Measurements from ENCODE around the gene TSPAN18. TPM values are rescaled to one million over a fixed set of nuclear protein-coding genes. Genes with fewer than 3 reads are reported as not detected.

The TSPAN18 gene
- total and polyA plus RNA-seq, 2 experiments from 2014 or later, result 6.0 to 10.6 TPM

- ATAC-seq (no peak), DNase-seq (ENCODE audit: low spot score) (no peak)
- Mint-ChIP-seq H3K9me3 (no peaks in the 10 kb centered on the region), H3K4me3 (no peak overlapping the region), H3K27me3 (ENCODE audit: insufficient read depth, low read depth, poor library complexity) (peaks cover 9% of the 10 kb centered on the region), H3K27ac (no peak overlapping the region), H3K36me3 (ENCODE audit: low read depth) (no peaks in the 10 kb centered on the region; the same call in 1 of the 3 replicates), H3K4me1 (peaks cover 63% of the 10 kb centered on the region)
- Histone ChIP-seq H2AFZ (no peak overlapping the region), H3K79me2 (replicated peaks; ENCODE audit: insufficient read depth) (no peaks in the 10 kb centered on the region), H3K36me3 (ENCODE audit: insufficient read depth) (no peaks in the 10 kb centered on the region), H3K4me2 (peak overlapping the region; percentile 66; the same call in 1 of the 2 replicates), H3K27ac (ENCODE audit: low read depth) (no peak overlapping the region), H3K4me1 (ENCODE audit: insufficient read depth) (peaks cover 45% of the 10 kb centered on the region), H3K27me3 (ENCODE audit: insufficient read depth) (no peaks in the 10 kb centered on the region), H3F3A (replicated peaks; ENCODE audit: low read depth) (0 out of 2 replicates have a peak, but pooled peaks cover 6% of the 10 kb centered on the region), H3K9me2 (ENCODE audit: insufficient read depth) (no peaks in the 10 kb centered on the region), H3K4me3 (no peak overlapping the region), H4K20me1 (replicated peaks; ENCODE audit: insufficient read depth) (no peaks in the 10 kb centered on the region)
- TF ChIP-seq POLR2AphosphoS5 (IDR thresholded peaks at IDR 0.05; ENCODE audit: low read depth) (no peak), CTCF (conservative IDR thresholded peaks at IDR 0.05; ENCODE audit: low read depth in 2 of 2) (no peak), REST (IDR thresholded peaks at IDR 0.05; ENCODE audit: unreplicated experiment) (no peak), NANOG (IDR thresholded peaks at IDR 0.05; ENCODE audit: borderline replicate concordance) (no peak), EZH2 (IDR thresholded peaks at IDR 0.05; ENCODE audit: low read depth, unreplicated experiment) (no peak)
Observed at GRCh38 chr11:44784436-44784760, 57.6 kb downstream of the TSPAN18 start.

- Mint-ChIP-seq H3K9me3 (no peaks in the 10 kb centered on the region), H3K4me1 (peaks cover 64% of the 10 kb centered on the region), H3K4me3 (peak overlapping the region; percentile 52; the same call in 1 of the 3 replicates), H3K27ac (no peak overlapping the region), H3K36me3 (ENCODE audit: low read depth) (no peaks in the 10 kb centered on the region; the same call in 1 of the 3 replicates), H3K27me3 (ENCODE audit: insufficient read depth, low read depth, poor library complexity) (peaks cover 10% of the 10 kb centered on the region)
- ATAC-seq, result no peak
- Histone ChIP-seq H3K9me2 (ENCODE audit: insufficient read depth) (no peaks in the 10 kb centered on the region), H3K4me1 (ENCODE audit: insufficient read depth) (peaks cover 45% of the 10 kb centered on the region), H3K79me2 (replicated peaks; ENCODE audit: insufficient read depth) (no peaks in the 10 kb centered on the region), H3F3A (replicated peaks; ENCODE audit: low read depth) (0 out of 2 replicates have a peak, but pooled peaks cover 8% of the 10 kb centered on the region), H3K4me2 (peak overlapping the region; percentile 66), H3K27me3 (ENCODE audit: insufficient read depth) (no peaks in the 10 kb centered on the region), H2AFZ (no peak overlapping the region), H3K36me3 (ENCODE audit: insufficient read depth) (no peaks in the 10 kb centered on the region), H4K20me1 (replicated peaks; ENCODE audit: insufficient read depth) (no peaks in the 10 kb centered on the region), H3K27ac (ENCODE audit: low read depth) (no peak overlapping the region), H3K4me3 (0 out of 2 replicates have a peak overlapping the region, but pooled peaks have one; percentile 18)
- DNase-seq (ENCODE audit: low spot score), result no peak
- no peak for TF ChIP-seq ZNF114 (CRISPR knock-in tag; IDR thresholded peaks at IDR 0.05)
- TF ChIP-seq ETS1 (IDR thresholded peaks at IDR 0.05), result no peak
- no peak for TF ChIP-seq JUNB (IDR thresholded peaks at IDR 0.05; ENCODE audit: unreplicated experiment)
- TF ChIP-seq EZH2 (IDR thresholded peaks at IDR 0.05; ENCODE audit: low read depth, unreplicated experiment), result no peak
- TF ChIP-seq ZNF331 (CRISPR knock-in tag; IDR thresholded peaks at IDR 0.05; ENCODE audit: low read depth), result no peak
- no peak for TF ChIP-seq NANOG (IDR thresholded peaks at IDR 0.05; ENCODE audit: borderline replicate concordance)
- no peak for TF ChIP-seq POLR2AphosphoS5 (IDR thresholded peaks at IDR 0.05; ENCODE audit: low read depth)
- TF ChIP-seq EZH2phosphoT487 (IDR thresholded peaks at IDR 0.05; ENCODE audit: unreplicated experiment), result no peak
- TF ChIP-seq CREB1 (CRISPR knock-in tag; IDR thresholded peaks at IDR 0.05; ENCODE audit: low read depth), result no peak
- no peak for TF ChIP-seq REST (IDR thresholded peaks at IDR 0.05; ENCODE audit: unreplicated experiment)
- no peak for TF ChIP-seq STAT1 (IDR thresholded peaks at IDR 0.05; ENCODE audit: unreplicated experiment)
- no peak for TF ChIP-seq CTCF (conservative IDR thresholded peaks at IDR 0.05; ENCODE audit: low read depth in 2 of 2)
Observed at GRCh38 chr11:44784851-44785250, 58.1 kb downstream of the TSPAN18 start.

Data from GM23338 (cell line).